ENCODE results near the gene DPYSL5. TPM values are rescaled to one million over a fixed set of nuclear protein-coding genes. Genes with fewer than 3 reads are reported as not detected.

DPYSL5 gene
- total RNA-seq, 2 donors from 2014 or later, result not detected

- DNase-seq (ENCODE audit: low spot score), result no peak
- Histone ChIP-seq H3K4me3 (no peak overlapping the region), H3K4me1 (ENCODE audit: control insufficient read depth in 1 of 2, low read depth in 2 of 2) (no peaks in the 10 kb centered on the region), H3K36me3 (no peaks in the 10 kb centered on the region), H3K27ac (no peak overlapping the region), H3K27me3 (replicated peaks; ENCODE audit: insufficient read depth) (no peaks in the 10 kb centered on the region), H3K9me3 (no peaks in the 10 kb centered on the region)
- TF ChIP-seq, protein P1, sequence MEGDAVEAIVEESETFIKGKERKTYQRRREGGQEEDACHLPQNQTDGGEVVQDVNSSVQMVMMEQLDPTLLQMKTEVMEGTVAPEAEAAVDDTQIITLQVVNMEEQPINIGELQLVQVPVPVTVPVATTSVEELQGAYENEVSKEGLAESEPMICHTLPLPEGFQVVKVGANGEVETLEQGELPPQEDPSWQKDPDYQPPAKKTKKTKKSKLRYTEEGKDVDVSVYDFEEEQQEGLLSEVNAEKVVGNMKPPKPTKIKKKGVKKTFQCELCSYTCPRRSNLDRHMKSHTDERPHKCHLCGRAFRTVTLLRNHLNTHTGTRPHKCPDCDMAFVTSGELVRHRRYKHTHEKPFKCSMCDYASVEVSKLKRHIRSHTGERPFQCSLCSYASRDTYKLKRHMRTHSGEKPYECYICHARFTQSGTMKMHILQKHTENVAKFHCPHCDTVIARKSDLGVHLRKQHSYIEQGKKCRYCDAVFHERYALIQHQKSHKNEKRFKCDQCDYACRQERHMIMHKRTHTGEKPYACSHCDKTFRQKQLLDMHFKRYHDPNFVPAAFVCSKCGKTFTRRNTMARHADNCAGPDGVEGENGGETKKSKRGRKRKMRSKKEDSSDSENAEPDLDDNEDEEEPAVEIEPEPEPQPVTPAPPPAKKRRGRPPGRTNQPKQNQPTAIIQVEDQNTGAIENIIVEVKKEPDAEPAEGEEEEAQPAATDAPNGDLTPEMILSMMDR (IDR thresholded peaks at IDR 0.05), result no peak
- ATAC-seq (ENCODE audit: insufficient number of reproducible peaks, low FRiP score, low read depth), result no peak
These were observed 93.6 kb downstream of the DPYSL5 start for GRCh38 chr2:26941486-26941885.

DNA sequence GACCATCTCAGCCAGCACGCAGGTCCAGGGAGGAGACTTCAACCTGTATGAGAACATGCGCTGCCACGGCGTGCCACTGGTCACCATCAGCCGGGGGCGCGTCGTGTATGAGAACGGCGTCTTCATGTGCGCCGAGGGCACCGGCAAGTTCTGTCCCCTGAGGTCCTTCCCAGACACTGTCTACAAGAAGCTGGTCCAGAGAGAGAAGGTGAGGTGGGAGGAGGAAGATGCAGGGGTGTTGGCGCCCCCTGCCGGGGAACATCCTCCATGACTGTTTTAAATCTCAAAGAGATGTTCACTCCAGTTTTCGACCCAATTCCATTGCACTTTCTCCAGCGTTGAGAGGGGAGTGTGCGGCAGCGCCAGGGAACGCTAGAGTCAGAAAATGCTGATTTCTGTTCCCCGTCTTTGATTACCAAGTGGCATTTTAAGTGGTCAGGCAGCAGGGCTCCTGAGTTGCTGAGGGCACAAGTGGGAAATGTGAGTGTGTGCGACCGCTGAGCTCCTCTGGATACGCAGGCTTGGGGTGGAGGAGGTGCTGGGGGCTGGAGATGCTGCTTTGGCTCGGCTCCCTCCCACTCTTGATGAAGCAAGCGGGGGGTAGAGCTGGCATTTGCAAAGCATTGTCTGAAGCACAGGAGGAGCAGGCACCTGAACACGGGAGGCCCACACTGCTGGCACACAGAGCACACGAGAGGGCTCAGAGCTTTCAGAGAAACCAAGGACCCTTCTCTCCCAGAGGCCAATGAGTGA lies 94.8 kb downstream of the DPYSL5 start:
- H3K27ac ChIP-seq, result no peak overlapping the region
- no peaks in the 10 kb centered on the region for H3K9me3 ChIP-seq
- DNase-seq (ENCODE audit: low spot score) (no peak), ATAC-seq (ENCODE audit: insufficient number of reproducible peaks, low FRiP score, low read depth) (no peak)
- H3K4me3 ChIP-seq, result no peak overlapping the region
- H3K4me1 ChIP-seq (ENCODE audit: control insufficient read depth in 1 of 2, low read depth in 2 of 2), result no peaks in the 10 kb centered on the region
- TF ChIP-seq, protein P1 (IDR thresholded peaks at IDR 0.05), result peak; percentile 71
- H3K27me3 ChIP-seq (replicated peaks; ENCODE audit: insufficient read depth), result no peaks in the 10 kb centered on the region
- no peaks in the 10 kb centered on the region for H3K36me3 ChIP-seq

DNA sequence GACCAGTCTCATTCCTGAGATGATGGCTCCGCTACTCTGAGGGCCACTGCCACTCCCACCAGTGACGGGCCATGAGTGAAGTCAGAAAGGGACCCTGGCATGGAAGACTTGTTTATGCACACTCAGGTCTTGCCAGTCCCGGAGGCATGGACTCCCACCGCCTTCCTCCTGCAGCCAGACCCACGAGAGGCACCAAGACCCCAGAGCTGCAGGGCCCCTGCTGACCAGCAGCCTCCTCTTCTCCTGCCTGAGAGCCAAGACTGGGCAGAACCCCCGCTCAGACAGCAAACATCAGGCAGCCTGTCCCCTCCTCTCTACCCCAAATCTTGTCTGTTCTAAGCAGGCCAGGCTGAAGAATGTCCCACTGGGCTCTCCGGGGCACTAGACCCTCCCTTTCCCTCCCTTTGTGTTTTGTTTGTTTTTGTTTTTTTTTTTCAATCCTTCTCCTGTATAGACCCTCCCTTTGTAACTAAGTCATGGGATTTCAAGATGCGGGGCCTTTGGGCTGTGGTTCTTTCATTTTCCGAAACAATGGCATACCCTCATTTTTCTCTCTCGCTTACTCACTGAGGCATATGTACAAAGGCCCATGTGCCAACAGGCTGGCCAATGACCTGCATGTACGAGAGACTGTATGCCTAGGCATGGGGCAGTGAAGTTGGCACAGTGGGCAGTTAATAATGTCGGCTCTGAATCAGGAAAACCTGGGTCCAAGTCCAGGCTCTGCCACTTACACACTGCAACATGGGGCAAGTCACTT lies 98.2 kb downstream of the DPYSL5 start:
- no peak overlapping the region for H3K27ac ChIP-seq
- no peak overlapping the region for H3K4me3 ChIP-seq
- no peaks in the 10 kb centered on the region for H3K27me3 ChIP-seq (replicated peaks; ENCODE audit: insufficient read depth)
- no peak for ATAC-seq (ENCODE audit: insufficient number of reproducible peaks, low FRiP score, low read depth)
- no peak for DNase-seq (ENCODE audit: low spot score)
- no peaks in the 10 kb centered on the region for H3K4me1 ChIP-seq (ENCODE audit: control insufficient read depth in 1 of 2, low read depth in 2 of 2)
- TF ChIP-seq, protein P1 (IDR thresholded peaks at IDR 0.05), result no peak
- no peaks in the 10 kb centered on the region for H3K36me3 ChIP-seq
- H3K9me3 ChIP-seq, result no peaks in the 10 kb centered on the region

GRCh38 chr2:26946841-26947784 lies 99.2 kb downstream of the DPYSL5 start:
- ATAC-seq (ENCODE audit: insufficient number of reproducible peaks, low FRiP score, low read depth) (no peak), DNase-seq (ENCODE audit: low spot score) (no peak)
- TF ChIP-seq, protein P1 (IDR thresholded peaks at IDR 0.05), result no peak
- H3K4me3 ChIP-seq, result no peak overlapping the region
- H3K36me3 ChIP-seq, result no peaks in the 10 kb centered on the region
- no peaks in the 10 kb centered on the region for H3K4me1 ChIP-seq (ENCODE audit: control insufficient read depth in 1 of 2, low read depth in 2 of 2)
- no peak overlapping the region for H3K27ac ChIP-seq
- no peaks in the 10 kb centered on the region for H3K27me3 ChIP-seq (replicated peaks; ENCODE audit: insufficient read depth)
- H3K9me3 ChIP-seq, result no peaks in the 10 kb centered on the region

Measured in thoracic aorta (tissue), 2 donors.